Gastrocnemius medialis (tissue), 4 donors: ENCODE data around the gene PIGR.

Experiments
- POLR2A ChIP-seq, 2 donors: fragments of 450-650 bp; IDR thresholded peaks; one replicate each; pipeline ENCODE4 v1.6.1; 2017; ENCODE audit warnings: antibody characterized with exemption in 2 of 2, mild to moderate bottlenecking in 2 of 2, moderate library complexity in 2 of 2
- TF ChIP-seq, protein P1 (sequence below), 5 experiments: fragments of 450-650 bp in 3 of 5; fragments of 200-600 bp in 2 of 5; sonication (generic) in 2 of 5; IDR thresholded peaks in 4 of 5; conservative IDR thresholded peaks in 1 of 5; 1 replicate in 4 of 5; 2 replicates in 1 of 5; pipeline ENCODE4 v1.5.1; 2016 to 2019; ENCODE audit warnings: antibody characterized with exemption in 5 of 5, mild to moderate bottlenecking in 3 of 5, moderate library complexity in 3 of 5

- TF ChIP-seq, protein P1, sequence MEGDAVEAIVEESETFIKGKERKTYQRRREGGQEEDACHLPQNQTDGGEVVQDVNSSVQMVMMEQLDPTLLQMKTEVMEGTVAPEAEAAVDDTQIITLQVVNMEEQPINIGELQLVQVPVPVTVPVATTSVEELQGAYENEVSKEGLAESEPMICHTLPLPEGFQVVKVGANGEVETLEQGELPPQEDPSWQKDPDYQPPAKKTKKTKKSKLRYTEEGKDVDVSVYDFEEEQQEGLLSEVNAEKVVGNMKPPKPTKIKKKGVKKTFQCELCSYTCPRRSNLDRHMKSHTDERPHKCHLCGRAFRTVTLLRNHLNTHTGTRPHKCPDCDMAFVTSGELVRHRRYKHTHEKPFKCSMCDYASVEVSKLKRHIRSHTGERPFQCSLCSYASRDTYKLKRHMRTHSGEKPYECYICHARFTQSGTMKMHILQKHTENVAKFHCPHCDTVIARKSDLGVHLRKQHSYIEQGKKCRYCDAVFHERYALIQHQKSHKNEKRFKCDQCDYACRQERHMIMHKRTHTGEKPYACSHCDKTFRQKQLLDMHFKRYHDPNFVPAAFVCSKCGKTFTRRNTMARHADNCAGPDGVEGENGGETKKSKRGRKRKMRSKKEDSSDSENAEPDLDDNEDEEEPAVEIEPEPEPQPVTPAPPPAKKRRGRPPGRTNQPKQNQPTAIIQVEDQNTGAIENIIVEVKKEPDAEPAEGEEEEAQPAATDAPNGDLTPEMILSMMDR (IDR thresholded peaks at IDR 0.05 in 4 of 5, conservative IDR thresholded peaks at IDR 0.05 in 1 of 5) = no peak
- no peak for TF ChIP-seq POLR2A (IDR thresholded peaks at IDR 0.05)
Measured at GRCh38 chr1:206922524-206922923, 23.7 kb downstream of the PIGR start.
